Fibroblast of skin of abdomen (primary cell): ENCODE data around the gene LRP1B.

ENCODE experiments used
- DNase-seq: peaks from one replicate; pipeline ENCODE4 v3.0.0-alpha.2; 2013

Gene LRP1B

GRCh38 chr2:141653184-141653583 lies 477.6 kb downstream of the LRP1B start:
- no peak for DNase-seq

- DNase-seq = no peak
Measured at GRCh38 chr2:141652308-141652707, 478.5 kb downstream of the LRP1B start.

GRCh38 chr2:141647353-141647752 lies 483.5 kb downstream of the LRP1B start:
- no peak for DNase-seq

- DNase-seq = peak; percentile 45
Measured at GRCh38 chr2:141641462-141641861, 489.4 kb downstream of the LRP1B start.

- no peak for DNase-seq
Measured at GRCh38 chr2:141639809-141640208, 491.0 kb downstream of the LRP1B start.

- no peak for DNase-seq
Measured at GRCh38 chr2:141633132-141633531, 497.7 kb downstream of the LRP1B start.

- DNase-seq = no peak
Measured at GRCh38 chr2:141630407-141630930, 500.3 kb downstream of the LRP1B start.

- no peak for DNase-seq
Measured at GRCh38 chr2:141620372-141620771, 510.4 kb downstream of the LRP1B start.

GRCh38 chr2:141618457-141618856 lies 512.4 kb downstream of the LRP1B start:
- no peak for DNase-seq

- peak; percentile 14 for DNase-seq
Measured at GRCh38 chr2:141611981-141612380, 518.8 kb downstream of the LRP1B start.

GRCh38 chr2:141611176-141611571 lies 519.6 kb downstream of the LRP1B start:
- no peak for DNase-seq

GRCh38 chr2:141610564-141611175 lies 520.1 kb downstream of the LRP1B start:
- no peak for DNase-seq

- no peak for DNase-seq
Measured at GRCh38 chr2:141605163-141605562, 525.7 kb downstream of the LRP1B start.

GRCh38 chr2:141601511-141602152 lies 529.2 kb downstream of the LRP1B start:
- no peak for DNase-seq

- DNase-seq = no peak
Measured at GRCh38 chr2:141599721-141600120, 531.1 kb downstream of the LRP1B start.

- DNase-seq = no peak
Measured at GRCh38 chr2:141598982-141599381, 531.8 kb downstream of the LRP1B start.

- DNase-seq = no peak
Measured at GRCh38 chr2:141595316-141595920, 535.4 kb downstream of the LRP1B start.

GRCh38 chr2:141591787-141592186 lies 539.0 kb downstream of the LRP1B start:
- DNase-seq = no peak

GRCh38 chr2:141590620-141591019 lies 540.2 kb downstream of the LRP1B start:
- no peak for DNase-seq

- DNase-seq = no peak
Measured at GRCh38 chr2:141589314-141589713, 541.5 kb downstream of the LRP1B start.

GRCh38 chr2:141586985-141587384 lies 543.8 kb downstream of the LRP1B start:
- DNase-seq = no peak

GRCh38 chr2:141582213-141582612 lies 548.6 kb downstream of the LRP1B start:
- DNase-seq = no peak

GRCh38 chr2:141579071-141579470 lies 551.7 kb downstream of the LRP1B start:
- no peak for DNase-seq
